Vagina (tissue), 2 donors: ENCODE measurements around the gene RPS6KL1.

Experiments
- POLR2A ChIP-seq, 2 donors: fragments of 450-650 bp; IDR thresholded peaks; one replicate each; pipeline ENCODE4 v1.6.1; 2017; ENCODE audit warnings: antibody characterized with exemption in 2 of 2, mild to moderate bottlenecking in 2 of 2, moderate library complexity in 2 of 2
- POLR2AphosphoS5 ChIP-seq, 2 donors: sonication (generic); formaldehyde crosslinking; IDR thresholded peaks; one replicate each; pipeline ENCODE4 v1.9.0; 2017; ENCODE audit warnings: antibody characterized with exemption in 2 of 2, mild to moderate bottlenecking in 2 of 2, low read depth in 1 of 2; ENCODE audit not compliant: insufficient read depth in 1 of 2
- TF ChIP-seq, protein P1 (sequence below), 3 experiments: fragments of 450-650 bp in 2 of 3; fragments of 200-600 bp in 1 of 3; sonication (generic) in 1 of 3; IDR thresholded peaks; one replicate each; pipeline ENCODE4 v1.5.1; 2017 to 2019; ENCODE audit warnings: antibody characterized with exemption in 3 of 3, mild to moderate bottlenecking in 2 of 3, moderate library complexity in 2 of 3

DNA sequence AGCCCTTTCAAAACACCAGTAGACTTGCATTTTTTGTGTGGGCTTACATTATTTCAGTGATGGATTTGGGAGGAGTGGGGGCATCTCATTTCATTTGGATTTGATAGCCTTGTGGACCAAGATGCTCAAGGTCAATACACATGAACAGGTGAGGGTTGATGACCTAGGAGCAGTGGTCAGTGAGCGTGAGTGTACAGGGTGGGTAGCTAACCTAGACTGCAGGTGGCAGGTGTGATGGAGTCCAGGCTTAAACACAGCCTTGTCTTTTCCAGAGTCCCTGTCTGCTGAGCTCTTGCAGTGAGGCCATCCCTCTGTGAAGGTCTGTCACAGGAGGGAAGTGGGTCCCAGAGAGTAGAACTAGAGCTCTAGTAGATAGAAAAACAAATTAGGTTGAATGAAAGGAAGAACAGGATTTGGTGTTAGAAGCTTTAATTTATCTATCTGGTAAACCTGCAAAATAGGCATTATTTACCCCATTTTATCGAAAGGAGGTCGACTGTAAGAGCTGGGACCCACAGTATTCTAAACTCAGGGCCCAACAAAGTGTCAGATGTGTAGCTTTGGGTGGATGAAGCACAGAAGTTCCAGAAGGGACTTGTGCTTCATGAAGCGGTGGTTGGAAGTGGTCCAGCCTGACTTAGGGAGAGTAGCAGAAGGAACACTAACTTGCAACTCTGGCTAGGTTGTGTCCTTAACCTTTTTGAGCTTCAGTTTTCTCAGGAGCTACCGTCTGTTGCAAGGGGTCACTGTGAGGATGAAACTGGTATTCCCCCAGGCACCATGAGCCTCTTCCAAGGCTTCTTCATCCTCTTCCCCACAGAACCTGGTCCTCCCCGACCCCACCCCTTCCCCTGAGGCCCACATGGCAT is 18.2 kb downstream of the RPS6KL1 start:
- TF ChIP-seq, protein P1, sequence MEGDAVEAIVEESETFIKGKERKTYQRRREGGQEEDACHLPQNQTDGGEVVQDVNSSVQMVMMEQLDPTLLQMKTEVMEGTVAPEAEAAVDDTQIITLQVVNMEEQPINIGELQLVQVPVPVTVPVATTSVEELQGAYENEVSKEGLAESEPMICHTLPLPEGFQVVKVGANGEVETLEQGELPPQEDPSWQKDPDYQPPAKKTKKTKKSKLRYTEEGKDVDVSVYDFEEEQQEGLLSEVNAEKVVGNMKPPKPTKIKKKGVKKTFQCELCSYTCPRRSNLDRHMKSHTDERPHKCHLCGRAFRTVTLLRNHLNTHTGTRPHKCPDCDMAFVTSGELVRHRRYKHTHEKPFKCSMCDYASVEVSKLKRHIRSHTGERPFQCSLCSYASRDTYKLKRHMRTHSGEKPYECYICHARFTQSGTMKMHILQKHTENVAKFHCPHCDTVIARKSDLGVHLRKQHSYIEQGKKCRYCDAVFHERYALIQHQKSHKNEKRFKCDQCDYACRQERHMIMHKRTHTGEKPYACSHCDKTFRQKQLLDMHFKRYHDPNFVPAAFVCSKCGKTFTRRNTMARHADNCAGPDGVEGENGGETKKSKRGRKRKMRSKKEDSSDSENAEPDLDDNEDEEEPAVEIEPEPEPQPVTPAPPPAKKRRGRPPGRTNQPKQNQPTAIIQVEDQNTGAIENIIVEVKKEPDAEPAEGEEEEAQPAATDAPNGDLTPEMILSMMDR (IDR thresholded peaks at IDR 0.05): no peak
- no peak for TF ChIP-seq POLR2A (IDR thresholded peaks at IDR 0.05)
- no peak for TF ChIP-seq POLR2AphosphoS5 (IDR thresholded peaks at IDR 0.05; ENCODE audit: insufficient read depth in 1 of 2, low read depth in 1 of 2)
